Stimulated activated memory B cell treated with anti-CD40 and anti-IgM and Interleukin-4, amounts not matched to agents 10 μg/mL and 1 μg/mL and 100 μg/mL, for 72 hours (primary cell): ENCODE measurements around the gene MUC6.

Experiments used
- ATAC-seq: fragments of 150-1000 bp; cut with Tn5 transposase; 2 replicates; pipeline ENCODE4 v1.10.0; 2021
- H3K27ac Mint-ChIP-seq: one replicate; pipeline ENCODE4 v1.8.0; 2022; ENCODE audit warnings: mild to moderate bottlenecking, mixed read lengths
- H3K27me3 Mint-ChIP-seq: one replicate; pipeline ENCODE4 v1.8.0; 2022; ENCODE audit warnings: mixed read lengths
- H3K36me3 Mint-ChIP-seq: one replicate; pipeline ENCODE4 v1.8.0; 2022; ENCODE audit warnings: mixed read lengths
- H3K4me1 Mint-ChIP-seq: one replicate; pipeline ENCODE4 v1.8.0; 2022; ENCODE audit warnings: mixed read lengths
- H3K4me3 Mint-ChIP-seq: one replicate; pipeline ENCODE4 v1.8.0; 2022; ENCODE audit warnings: mild to moderate bottlenecking, moderate library complexity, mixed read lengths
- H3K9me3 Mint-ChIP-seq: one replicate; pipeline ENCODE4 v1.8.0; 2022; ENCODE audit warnings: mixed read lengths

MUC6 gene, protein sequence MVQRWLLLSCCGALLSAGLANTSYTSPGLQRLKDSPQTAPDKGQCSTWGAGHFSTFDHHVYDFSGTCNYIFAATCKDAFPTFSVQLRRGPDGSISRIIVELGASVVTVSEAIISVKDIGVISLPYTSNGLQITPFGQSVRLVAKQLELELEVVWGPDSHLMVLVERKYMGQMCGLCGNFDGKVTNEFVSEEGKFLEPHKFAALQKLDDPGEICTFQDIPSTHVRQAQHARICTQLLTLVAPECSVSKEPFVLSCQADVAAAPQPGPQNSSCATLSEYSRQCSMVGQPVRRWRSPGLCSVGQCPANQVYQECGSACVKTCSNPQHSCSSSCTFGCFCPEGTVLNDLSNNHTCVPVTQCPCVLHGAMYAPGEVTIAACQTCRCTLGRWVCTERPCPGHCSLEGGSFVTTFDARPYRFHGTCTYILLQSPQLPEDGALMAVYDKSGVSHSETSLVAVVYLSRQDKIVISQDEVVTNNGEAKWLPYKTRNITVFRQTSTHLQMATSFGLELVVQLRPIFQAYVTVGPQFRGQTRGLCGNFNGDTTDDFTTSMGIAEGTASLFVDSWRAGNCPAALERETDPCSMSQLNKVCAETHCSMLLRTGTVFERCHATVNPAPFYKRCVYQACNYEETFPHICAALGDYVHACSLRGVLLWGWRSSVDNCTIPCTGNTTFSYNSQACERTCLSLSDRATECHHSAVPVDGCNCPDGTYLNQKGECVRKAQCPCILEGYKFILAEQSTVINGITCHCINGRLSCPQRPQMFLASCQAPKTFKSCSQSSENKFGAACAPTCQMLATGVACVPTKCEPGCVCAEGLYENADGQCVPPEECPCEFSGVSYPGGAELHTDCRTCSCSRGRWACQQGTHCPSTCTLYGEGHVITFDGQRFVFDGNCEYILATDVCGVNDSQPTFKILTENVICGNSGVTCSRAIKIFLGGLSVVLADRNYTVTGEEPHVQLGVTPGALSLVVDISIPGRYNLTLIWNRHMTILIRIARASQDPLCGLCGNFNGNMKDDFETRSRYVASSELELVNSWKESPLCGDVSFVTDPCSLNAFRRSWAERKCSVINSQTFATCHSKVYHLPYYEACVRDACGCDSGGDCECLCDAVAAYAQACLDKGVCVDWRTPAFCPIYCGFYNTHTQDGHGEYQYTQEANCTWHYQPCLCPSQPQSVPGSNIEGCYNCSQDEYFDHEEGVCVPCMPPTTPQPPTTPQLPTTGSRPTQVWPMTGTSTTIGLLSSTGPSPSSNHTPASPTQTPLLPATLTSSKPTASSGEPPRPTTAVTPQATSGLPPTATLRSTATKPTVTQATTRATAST (N-terminal part only)

DNA sequence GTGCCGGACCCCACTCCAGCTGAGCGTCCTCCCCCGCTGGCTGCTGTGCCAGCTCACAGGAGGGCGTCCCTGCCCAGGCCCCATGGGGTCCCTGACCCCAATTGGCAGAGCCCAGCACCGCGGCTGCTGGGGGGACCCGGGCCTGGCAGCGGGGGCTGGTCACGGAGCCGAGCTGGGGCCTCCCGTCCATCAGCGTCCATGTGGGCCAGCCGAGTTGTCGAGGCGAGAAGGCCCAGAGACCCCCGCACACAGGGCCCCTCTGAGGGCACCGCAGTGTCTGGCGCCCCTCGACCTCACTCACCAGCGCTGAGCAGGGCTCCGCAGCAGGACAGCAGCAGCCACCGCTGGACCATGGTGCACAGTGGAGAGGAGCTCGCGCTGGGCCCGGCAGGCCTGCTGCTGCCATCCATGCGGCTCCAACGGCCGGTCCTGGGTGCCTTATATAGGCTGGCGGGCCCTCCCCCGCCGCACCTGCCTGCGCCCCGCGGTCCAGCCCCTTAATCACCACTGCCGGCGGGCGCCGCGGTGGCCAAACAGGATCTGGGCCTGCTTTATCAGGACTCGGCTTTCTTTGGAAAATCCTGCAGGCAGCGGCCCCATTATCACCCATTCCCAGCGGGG, at the start of gene MUC6:
TSS of gene MUC6 (minus strand) at position 416 of the 621 bp plus-strand sequence. CDS start at position 353, 63 bp downstream.
- H3K36me3 Mint-ChIP-seq, result no peaks in the 10 kb centered on the region
- peaks cover 7% of the 10 kb centered on the region for H3K9me3 Mint-ChIP-seq
- H3K4me1 Mint-ChIP-seq, result no peaks in the 10 kb centered on the region
- H3K4me3 Mint-ChIP-seq, result no peak within 1 kb of the TSS
- H3K27ac Mint-ChIP-seq, result no peak within 1 kb of the TSS
- H3K27me3 Mint-ChIP-seq, result peaks cover 7% of the 10 kb centered on the region
- ATAC-seq, result no peak

DNA sequence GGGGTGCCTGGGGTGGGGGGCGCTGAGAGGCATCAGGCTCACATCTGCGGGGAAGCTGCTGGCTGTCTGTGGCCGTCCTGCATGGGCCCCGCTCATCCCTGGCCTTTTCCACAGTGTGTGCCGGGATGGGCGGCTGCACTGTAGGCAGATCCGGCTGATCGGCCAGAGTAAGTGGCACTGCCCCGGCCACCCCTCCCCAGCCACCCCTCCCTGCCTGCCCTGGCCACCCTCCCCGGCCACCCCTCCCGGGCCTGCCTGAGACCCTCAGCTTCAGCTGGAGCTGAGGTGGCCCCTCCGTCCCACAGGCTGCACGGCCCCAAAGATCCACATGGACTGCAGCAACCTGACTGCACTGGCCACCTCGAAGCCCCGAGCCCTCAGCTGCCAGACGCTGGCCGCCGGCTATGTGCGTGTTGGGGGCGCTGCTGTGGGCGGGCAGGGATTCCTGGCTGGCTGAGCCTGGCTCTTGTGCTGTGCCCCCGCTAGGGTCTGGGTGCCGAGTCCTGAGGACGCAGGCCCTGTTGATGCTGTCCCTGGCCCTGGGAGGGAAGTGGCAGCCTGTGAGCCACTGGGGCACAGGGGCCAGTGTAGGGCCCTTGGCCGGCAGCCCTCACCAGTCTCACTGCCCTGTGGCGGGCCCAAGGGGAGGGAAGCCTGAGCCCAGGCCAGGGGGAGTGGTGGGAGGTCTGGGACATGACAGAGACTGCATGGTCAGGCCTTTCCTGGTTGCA, 49.1 kb upstream of the MUC6 start:
- Mint-ChIP-seq H3K9me3 (no peaks in the 10 kb centered on the region), H3K27ac (no peak overlapping the region), H3K36me3 (no peaks in the 10 kb centered on the region), H3K4me3 (no peak overlapping the region), H3K27me3 (no peaks in the 10 kb centered on the region), H3K4me1 (no peaks in the 10 kb centered on the region)
- no peak for ATAC-seq

DNA sequence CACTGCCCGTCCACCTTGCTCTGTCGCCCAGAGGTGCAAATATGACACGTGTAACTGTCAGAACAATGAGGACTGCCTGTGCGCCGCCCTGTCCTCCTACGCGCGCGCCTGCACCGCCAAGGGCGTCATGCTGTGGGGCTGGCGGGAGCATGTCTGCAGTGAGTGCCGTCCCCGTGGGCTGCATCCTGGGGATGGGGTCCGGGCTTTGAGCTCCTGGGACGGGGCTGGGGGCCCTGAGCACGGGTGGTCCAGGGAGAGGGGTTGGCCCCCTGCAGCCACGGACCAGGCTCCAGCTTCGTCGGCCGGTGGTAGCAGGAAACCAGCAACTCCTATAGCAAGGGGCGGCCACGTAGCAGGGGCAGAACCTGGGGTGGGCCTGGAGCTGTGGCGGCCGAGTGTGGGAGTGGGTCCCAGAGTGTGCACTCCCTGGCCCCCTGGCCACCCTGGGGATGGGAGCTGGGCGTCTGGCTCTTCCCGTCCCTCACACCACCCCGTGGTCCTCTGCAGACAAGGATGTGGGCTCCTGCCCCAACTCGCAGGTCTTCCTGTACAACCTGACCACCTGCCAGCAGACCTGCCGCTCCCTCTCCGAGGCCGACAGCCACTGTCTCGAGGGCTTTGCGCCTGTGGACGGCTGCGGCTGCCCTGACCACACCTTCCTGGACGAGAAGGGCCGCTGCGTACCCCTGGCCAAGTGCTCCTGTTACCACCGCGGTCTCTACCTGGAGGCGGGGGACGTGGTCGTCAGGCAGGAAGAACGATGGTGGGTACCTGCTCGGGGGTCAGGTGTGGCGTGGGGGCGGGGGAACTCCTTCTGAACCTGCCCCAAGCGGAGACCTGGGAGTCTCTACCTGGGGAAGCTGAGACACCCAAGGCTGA, 48.3 kb upstream of the MUC6 start:
- no peak overlapping the region for H3K27ac Mint-ChIP-seq
- no peaks in the 10 kb centered on the region for H3K4me1 Mint-ChIP-seq
- H3K27me3 Mint-ChIP-seq, result no peaks in the 10 kb centered on the region
- no peak overlapping the region for H3K4me3 Mint-ChIP-seq
- ATAC-seq, result peak; percentile 13
- H3K9me3 Mint-ChIP-seq, result no peaks in the 10 kb centered on the region
- H3K36me3 Mint-ChIP-seq, result no peaks in the 10 kb centered on the region

DNA sequence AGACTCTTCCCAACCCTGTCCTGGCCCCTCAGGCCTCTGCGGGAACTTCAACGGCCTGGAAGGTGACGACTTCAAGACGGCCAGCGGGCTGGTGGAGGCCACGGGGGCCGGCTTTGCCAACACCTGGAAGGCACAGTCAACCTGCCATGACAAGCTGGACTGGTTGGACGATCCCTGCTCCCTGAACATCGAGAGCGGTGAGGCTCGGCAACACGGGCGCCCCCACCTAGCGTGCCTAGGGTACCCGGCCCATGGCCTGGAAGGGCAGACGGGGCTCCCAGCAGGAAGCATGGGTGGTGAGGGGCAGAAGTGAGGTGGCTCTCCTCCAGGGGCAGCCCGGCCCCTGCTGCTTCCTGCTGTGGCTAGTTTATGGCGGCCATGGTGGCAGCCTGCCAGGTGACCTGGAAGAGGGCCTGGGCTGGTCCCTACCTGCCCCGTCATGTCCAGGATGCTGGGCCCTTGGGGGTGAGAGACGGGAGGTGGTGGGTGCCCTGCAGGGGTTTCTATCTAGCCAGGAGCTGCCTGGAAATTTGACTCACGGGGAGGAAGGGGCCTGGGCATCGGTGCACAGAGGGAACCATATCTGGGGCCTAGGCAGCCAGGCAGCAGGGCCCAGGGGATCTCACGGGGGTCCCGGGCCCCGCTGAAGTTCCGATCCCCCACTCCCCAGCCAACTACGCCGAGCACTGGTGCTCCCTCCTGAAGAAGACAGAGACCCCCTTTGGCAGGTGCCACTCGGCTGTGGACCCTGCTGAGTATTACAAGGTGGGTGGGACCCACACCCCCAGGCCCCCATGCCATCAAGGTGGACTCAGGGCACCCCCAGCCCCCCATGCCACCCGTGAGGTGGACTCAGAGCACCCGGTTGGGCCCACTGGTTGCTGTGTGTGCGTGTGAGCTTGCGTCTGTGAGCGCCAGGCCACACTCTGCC, 47.4 kb upstream of the MUC6 start:
- Mint-ChIP-seq H3K27ac (no peak overlapping the region), H3K4me3 (no peak overlapping the region), H3K27me3 (no peaks in the 10 kb centered on the region), H3K36me3 (no peaks in the 10 kb centered on the region), H3K9me3 (no peaks in the 10 kb centered on the region), H3K4me1 (no peaks in the 10 kb centered on the region)
- peak; percentile 10 for ATAC-seq

DNA sequence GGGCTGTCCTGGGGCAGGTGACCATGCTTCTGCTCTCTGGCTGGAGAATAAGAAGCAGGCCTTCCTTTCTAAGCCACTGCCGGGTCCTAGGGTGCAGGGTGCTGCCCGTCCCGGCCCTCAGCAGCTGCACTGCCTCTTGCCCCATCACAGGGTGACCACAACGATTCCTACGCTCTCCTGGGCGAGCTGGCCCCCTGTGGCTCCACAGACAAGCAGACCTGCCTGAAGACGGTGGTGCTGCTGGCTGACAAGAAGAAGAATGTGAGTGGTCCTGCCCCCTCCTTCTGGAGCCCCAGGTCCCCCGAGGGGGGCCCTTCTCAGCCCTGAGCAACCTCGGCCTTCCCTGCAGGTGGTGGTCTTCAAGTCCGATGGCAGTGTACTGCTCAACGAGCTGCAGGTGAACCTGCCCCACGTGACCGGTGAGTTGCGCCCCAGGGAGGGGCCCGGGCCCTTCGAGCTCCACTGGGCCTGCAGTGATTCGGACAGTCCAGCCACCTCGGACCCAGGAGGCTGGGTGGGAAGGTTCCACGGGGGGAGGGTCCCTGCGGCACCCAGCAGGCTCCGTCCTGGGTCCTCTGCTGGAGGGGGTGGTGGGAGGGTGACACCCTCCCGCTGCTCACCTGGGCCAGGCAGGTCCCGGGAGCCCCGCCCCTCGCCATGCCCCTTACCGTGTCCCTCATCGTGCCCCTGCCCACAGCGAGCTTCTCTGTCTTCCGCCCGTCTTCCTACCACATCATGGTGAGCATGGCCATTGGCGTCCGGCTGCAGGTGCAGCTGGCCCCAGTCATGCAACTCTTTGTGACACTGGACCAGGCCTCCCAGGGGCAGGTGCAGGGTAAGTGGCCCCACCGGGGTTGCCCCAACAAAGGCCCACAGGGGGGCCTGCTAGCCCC, 46.5 kb upstream of the MUC6 start:
- no peak overlapping the region for H3K27ac Mint-ChIP-seq

DNA sequence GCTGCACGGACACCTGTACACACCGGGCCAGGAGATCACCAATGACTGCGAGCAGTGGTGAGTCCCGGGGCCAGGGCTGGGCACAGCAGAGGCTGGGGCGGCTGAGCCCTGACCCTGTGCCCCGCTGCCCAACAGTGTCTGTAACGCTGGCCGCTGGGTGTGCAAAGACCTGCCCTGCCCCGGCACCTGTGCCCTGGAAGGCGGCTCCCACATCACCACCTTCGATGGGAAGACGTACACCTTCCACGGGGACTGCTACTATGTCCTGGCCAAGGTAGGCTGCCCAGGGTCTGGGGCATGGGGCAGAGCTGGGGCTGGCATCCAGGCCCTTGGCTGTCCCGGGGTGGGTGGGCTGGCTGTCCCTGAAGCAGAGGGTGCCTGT, 45.8 kb upstream of the MUC6 start:
- H3K27ac Mint-ChIP-seq, result no peak overlapping the region
- H3K36me3 Mint-ChIP-seq, result no peaks in the 10 kb centered on the region
- no peak overlapping the region for H3K4me3 Mint-ChIP-seq
- H3K9me3 Mint-ChIP-seq, result no peaks in the 10 kb centered on the region
- H3K27me3 Mint-ChIP-seq, result no peaks in the 10 kb centered on the region
- no peak for ATAC-seq
- H3K4me1 Mint-ChIP-seq, result no peaks in the 10 kb centered on the region

More for the DNA sequence above, 46.5 kb upstream of the MUC6 start:
- H3K4me1 Mint-ChIP-seq, result no peaks in the 10 kb centered on the region
- no peaks in the 10 kb centered on the region for H3K27me3 Mint-ChIP-seq
- no peaks in the 10 kb centered on the region for H3K36me3 Mint-ChIP-seq
- no peak overlapping the region for H3K4me3 Mint-ChIP-seq
- peak; percentile 17 for ATAC-seq
- no peaks in the 10 kb centered on the region for H3K9me3 Mint-ChIP-seq

DNA sequence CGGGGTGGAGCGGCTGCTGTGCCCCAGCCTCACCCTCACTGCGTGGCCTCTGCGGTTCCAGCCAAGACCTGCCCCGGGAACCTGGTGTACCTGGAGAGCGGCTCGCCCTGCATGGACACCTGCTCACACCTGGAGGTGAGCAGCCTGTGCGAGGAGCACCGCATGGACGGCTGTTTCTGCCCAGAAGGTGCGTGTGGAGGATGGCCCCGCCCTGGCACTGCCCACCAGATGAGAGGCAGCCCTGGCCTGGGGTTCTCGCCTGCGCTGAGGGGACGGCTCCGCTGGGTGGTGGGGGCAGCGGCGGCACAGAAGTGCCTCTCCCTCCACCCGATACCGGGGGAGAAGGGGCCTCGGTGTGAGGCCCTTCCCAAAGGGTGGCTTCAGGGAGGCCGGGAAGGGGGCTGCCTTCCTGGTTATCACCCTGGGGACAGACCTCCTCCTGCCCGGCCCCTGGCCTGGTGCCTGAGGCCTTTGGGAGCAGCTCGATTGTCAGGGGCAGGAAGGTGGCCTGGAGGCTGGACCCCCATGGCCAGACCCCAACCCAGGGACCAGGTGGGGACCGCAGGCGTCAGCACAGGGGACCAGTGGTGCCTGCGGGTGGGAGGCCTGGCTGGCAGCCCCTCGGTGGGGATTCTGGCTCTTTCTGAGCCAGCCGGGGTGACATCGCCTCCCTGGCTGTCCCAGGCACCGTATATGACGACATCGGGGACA, 45.2 kb upstream of the MUC6 start:
- ATAC-seq, result no peak
- Mint-ChIP-seq H3K4me1 (no peaks in the 10 kb centered on the region), H3K4me3 (no peak overlapping the region), H3K27me3 (no peaks in the 10 kb centered on the region), H3K27ac (no peak overlapping the region), H3K36me3 (no peaks in the 10 kb centered on the region), H3K9me3 (no peaks in the 10 kb centered on the region)

DNA sequence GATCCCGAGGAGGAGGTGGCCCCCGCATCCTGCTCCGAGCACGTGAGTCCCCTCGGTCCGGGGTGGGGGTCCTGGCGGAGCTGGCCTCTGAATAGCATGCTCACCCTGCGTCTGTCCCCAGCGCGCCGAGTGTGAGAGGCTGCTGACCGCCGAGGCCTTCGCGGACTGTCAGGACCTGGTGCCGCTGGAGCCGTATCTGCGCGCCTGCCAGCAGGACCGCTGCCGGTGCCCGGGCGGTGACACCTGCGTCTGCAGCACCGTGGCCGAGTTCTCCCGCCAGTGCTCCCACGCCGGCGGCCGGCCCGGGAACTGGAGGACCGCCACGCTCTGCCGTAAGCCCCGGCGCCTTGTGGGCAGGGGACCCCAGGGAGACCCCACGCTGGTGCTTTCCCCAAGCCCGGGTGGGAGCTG, 41.7 kb upstream of the MUC6 start:
- Mint-ChIP-seq H3K27ac (no peak overlapping the region), H3K4me3 (no peak overlapping the region), H3K9me3 (no peaks in the 10 kb centered on the region), H3K27me3 (peaks cover 13% of the 10 kb centered on the region), H3K4me1 (no peaks in the 10 kb centered on the region), H3K36me3 (no peaks in the 10 kb centered on the region)
- ATAC-seq, result no peak

DNA sequence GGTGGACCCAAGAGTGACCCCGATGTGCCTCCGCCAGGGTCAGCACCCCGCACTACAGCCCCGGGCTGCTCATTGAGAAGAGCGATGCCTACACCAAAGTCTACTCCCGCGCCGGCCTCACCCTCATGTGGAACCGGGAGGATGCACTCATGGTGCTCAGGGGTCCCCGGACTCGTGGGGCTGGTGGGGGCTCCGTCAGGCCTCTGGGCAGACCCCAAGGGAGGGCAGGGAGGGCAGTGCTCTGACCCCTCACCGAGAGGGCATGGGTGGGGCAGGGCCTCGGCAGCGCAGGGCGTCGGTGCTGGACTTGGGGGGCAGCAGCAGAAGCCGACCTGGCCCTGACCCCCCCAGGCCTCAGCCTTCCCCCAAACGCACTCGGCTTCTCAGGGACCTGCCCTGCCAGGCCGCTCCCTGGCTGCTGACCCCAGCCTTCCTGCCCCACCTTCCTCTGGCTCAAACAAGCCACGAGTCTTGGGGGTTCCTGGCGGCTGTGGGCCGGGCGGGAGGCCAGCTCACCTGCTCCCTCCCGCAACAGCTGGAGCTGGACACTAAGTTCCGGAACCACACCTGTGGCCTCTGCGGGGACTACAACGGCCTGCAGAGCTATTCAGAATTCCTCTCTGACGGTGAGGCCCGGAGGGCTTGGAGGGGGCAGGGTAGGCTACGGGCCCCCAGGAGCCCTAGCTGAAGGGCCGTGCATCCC, 41.0 kb upstream of the MUC6 start:
- Mint-ChIP-seq H3K27ac (no peak overlapping the region), H3K9me3 (no peaks in the 10 kb centered on the region), H3K4me1 (no peaks in the 10 kb centered on the region), H3K4me3 (no peak overlapping the region), H3K36me3 (no peaks in the 10 kb centered on the region), H3K27me3 (peaks cover 19% of the 10 kb centered on the region)
- ATAC-seq, result peak; percentile 9

DNA sequence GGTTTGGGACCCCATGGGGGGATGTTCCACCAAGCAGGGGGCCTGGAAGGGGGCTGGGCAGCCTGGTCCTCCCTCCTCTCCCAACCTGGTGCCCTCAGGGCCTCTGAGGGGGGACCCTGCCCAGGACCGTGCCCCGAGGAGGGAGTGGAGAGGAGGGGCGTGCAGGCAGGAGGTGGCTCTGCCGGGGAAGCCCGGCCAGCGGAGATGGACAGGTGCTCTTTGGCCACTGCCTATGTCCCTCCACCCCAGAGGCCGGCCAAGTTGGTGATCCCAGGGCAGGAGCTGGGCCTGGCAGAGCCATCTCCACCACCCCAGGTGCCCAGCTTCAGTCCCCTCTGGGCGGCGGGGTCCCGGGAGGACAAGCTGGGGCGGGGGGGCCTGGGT, 40.5 kb upstream of the MUC6 start:
- Mint-ChIP-seq H3K27me3 (peaks cover 24% of the 10 kb centered on the region), H3K36me3 (no peaks in the 10 kb centered on the region), H3K9me3 (no peaks in the 10 kb centered on the region), H3K27ac (no peak overlapping the region), H3K4me1 (no peaks in the 10 kb centered on the region), H3K4me3 (no peak overlapping the region)
- ATAC-seq, result peak; percentile 40

DNA sequence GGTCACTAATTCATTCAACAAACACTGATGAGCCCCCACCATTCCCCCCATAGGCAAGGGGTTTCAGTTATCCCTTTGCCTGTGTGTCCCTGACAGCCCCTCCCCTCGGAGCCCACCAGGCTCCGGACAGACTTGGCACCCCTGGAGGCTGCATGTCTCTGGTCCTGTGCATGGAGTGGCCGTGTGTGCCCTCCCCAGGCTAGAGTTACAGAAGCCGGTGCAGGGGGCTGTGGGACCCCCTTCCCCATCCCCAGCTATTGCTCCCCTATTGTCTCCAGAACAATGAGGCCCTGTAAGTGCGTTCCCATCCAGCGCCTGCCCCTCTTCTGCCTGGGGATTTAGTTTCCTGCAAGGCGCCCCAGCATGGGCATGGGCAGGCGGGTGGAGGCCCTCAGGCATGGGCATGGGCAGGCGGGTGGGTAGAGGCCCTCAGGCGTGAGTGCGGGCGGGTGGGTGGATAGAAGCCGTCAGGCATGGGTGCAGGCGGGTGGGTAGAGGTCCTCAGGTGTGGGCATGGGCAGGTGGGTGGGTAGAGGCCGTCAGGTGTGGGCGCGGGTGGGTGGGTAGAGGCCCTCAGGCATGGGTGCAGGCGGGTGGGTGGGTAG, 39.6 kb upstream of the MUC6 start:
- Mint-ChIP-seq H3K4me1 (no peaks in the 10 kb centered on the region), H3K9me3 (no peaks in the 10 kb centered on the region), H3K4me3 (no peak overlapping the region), H3K27me3 (peaks cover 33% of the 10 kb centered on the region), H3K27ac (no peak overlapping the region), H3K36me3 (no peaks in the 10 kb centered on the region)
- ATAC-seq, result peak; percentile 35
